ENCODE results near the gene FBXO21. TPM values are rescaled to one million over a fixed set of nuclear protein-coding genes. Genes with fewer than 3 reads are reported as not detected.
A peak's percentile ranks its signal among the peaks of the same experiment; 100 is the strongest.

FBXO21 gene
- total RNA-seq, 2 experiments from 2014 or later = 34.4 to 60.8 TPM

DNA sequence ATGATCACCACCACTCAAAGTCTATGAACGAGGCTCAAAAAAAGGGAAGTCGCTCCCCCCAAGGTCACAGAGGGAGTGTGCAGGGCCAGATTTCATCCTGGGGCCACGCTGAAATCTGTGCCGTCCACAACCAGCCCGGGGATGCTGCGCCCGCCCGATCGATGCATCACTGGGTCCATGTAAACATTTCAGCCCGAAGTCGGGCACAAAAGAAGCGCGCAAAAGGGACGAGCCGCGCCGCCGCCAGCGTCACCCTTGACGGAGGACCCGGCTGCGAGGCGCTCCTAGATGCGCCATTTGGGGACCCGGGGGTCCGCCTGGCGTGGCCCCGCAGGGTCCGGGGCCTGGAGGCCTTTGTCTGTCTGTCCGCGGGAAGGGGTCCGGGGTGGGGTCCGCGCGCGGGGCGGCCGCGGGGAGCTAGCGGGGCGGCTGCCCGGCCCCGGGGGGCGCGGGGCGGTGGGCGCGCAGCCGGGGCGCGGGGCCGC lies 503 bp downstream of the FBXO21 start:
- peaks cover 25% of the 10 kb centered on the region for H3K79me2 ChIP-seq (ENCODE audit: insufficient read depth, low read depth, low read length)
- H3K36me3 ChIP-seq (ENCODE audit: insufficient read depth, low read length) = peaks cover 42% of the 10 kb centered on the region
- H4K20me1 ChIP-seq (ENCODE audit: insufficient read depth, low read length) = peaks cover 9% of the 10 kb centered on the region; the same call in 1 of the 2 replicates
- no TSS peak for BruUV-seq (replicated peaks)
- H3K9me3 ChIP-seq (ENCODE audit: low read length) = 0 out of 2 replicates have a peak, but pooled peaks cover 3% of the 10 kb centered on the region
- peak overlapping the region; percentile 87 for H3K4me3 ChIP-seq (ENCODE audit: low read depth, low read length, poor library complexity, severe bottlenecking)
- peaks cover 11% of the 10 kb centered on the region for H3K4me1 ChIP-seq (ENCODE audit: insufficient read depth, low read length, poor library complexity, severe bottlenecking)
- CTCF ChIA-PET (ENCODE audit: unreplicated experiment) = no interaction called here
- no peak for TF ChIP-seq EZH2phosphoT487 (IDR thresholded peaks at IDR 0.05; ENCODE audit: borderline replicate concordance, low read depth, low read length)
- TF ChIP-seq, protein P1, sequence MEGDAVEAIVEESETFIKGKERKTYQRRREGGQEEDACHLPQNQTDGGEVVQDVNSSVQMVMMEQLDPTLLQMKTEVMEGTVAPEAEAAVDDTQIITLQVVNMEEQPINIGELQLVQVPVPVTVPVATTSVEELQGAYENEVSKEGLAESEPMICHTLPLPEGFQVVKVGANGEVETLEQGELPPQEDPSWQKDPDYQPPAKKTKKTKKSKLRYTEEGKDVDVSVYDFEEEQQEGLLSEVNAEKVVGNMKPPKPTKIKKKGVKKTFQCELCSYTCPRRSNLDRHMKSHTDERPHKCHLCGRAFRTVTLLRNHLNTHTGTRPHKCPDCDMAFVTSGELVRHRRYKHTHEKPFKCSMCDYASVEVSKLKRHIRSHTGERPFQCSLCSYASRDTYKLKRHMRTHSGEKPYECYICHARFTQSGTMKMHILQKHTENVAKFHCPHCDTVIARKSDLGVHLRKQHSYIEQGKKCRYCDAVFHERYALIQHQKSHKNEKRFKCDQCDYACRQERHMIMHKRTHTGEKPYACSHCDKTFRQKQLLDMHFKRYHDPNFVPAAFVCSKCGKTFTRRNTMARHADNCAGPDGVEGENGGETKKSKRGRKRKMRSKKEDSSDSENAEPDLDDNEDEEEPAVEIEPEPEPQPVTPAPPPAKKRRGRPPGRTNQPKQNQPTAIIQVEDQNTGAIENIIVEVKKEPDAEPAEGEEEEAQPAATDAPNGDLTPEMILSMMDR (conservative IDR thresholded peaks at IDR 0.05; ENCODE audit: low read length) = no peak; the same call in 1 of the 2 replicates
- H2AFZ ChIP-seq (ENCODE audit: low read length) = peak overlapping the region; percentile 69; the same call in 1 of the 2 replicates
- peak; percentile 62 for DNase-seq (ENCODE audit: low spot score)
- H3K9me2 ChIP-seq (ENCODE audit: insufficient read depth, low read length) = no peaks in the 10 kb centered on the region
- H3K4me2 ChIP-seq (ENCODE audit: low read length) = peak overlapping the region; percentile 85
- peak overlapping the region; percentile 46 for H3K27ac ChIP-seq (ENCODE audit: low read depth, low read length, poor library complexity, severe bottlenecking)
- POLR2A ChIA-PET = no interaction called here
- intact Hi-C loops (cut with micrococcal nuclease; ENCODE audit: unreplicated experiment) = no loop called here

DNA sequence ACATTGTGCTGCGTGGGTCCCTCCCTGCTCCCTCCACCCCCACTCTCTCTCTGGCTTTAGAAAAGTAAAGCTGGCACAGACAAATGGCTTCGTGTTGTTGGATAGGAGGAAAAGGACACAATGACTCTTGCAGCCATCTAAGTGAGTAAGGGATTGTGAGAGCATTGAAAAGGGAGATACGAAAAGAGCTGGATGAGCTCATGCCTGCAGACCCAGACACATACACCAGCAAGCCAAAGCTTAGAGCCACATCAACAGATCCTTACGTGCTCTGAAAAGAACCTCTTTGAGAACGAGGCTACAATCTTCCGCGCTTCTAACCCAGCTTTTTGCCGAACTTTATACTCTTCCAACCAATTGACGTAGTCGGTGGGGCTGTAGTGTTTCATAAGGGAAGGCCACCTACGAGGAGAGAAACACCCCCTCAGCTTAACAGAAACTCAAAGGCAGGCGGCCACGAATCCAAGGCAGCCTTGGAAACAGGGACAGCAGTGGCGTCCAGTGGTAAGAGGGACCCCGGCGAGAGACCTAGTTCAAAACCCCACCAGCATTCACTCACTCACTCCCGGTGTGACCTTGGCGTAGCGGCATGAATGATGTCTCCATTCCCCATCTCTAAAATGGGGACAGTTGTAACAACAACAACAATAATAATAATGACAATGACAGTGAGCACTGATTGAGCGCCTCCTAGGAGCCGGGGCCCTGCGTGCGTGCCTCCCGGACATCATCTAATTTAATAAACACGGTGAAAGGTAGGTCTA lies 1.1 kb downstream of the FBXO21 start:
- intact Hi-C loops (cut with micrococcal nuclease; ENCODE audit: unreplicated experiment) = no loop called here
- Histone ChIP-seq H3K79me2 (ENCODE audit: insufficient read depth, low read depth, low read length) (peaks cover 25% of the 10 kb centered on the region), H3K36me3 (ENCODE audit: insufficient read depth, low read length) (peaks cover 48% of the 10 kb centered on the region), H2AFZ (ENCODE audit: low read length) (peak overlapping the region; percentile 69; the same call in 1 of the 2 replicates), H3K27ac (ENCODE audit: low read depth, low read length, poor library complexity, severe bottlenecking) (peak overlapping the region; percentile 46), H3K4me1 (ENCODE audit: insufficient read depth, low read length, poor library complexity, severe bottlenecking) (peaks cover 11% of the 10 kb centered on the region), H3K9me3 (ENCODE audit: low read length) (0 out of 2 replicates have a peak, but pooled peaks cover 3% of the 10 kb centered on the region), H4K20me1 (ENCODE audit: insufficient read depth, low read length) (peaks cover 9% of the 10 kb centered on the region; the same call in 1 of the 2 replicates), H3K4me2 (ENCODE audit: low read length) (peak overlapping the region; percentile 85), H3K9me2 (ENCODE audit: insufficient read depth, low read length) (no peaks in the 10 kb centered on the region), H3K4me3 (ENCODE audit: low read depth, low read length, poor library complexity, severe bottlenecking) (peak overlapping the region; percentile 87)
- ChIA-PET CTCF (ENCODE audit: unreplicated experiment) (no interaction called here), POLR2A (no interaction called here)
- DNase-seq (ENCODE audit: low spot score) = no peak
- BruUV-seq (replicated peaks) = no TSS peak
- TF ChIP-seq EZH2phosphoT487 (IDR thresholded peaks at IDR 0.05; ENCODE audit: borderline replicate concordance, low read depth, low read length) = no peak
- TF ChIP-seq, protein P1 (conservative IDR thresholded peaks at IDR 0.05; ENCODE audit: low read length) = peak; percentile 45

Data from OCI-LY7 (cell line).